ENCODE data around the gene SEC24D.

DNA sequence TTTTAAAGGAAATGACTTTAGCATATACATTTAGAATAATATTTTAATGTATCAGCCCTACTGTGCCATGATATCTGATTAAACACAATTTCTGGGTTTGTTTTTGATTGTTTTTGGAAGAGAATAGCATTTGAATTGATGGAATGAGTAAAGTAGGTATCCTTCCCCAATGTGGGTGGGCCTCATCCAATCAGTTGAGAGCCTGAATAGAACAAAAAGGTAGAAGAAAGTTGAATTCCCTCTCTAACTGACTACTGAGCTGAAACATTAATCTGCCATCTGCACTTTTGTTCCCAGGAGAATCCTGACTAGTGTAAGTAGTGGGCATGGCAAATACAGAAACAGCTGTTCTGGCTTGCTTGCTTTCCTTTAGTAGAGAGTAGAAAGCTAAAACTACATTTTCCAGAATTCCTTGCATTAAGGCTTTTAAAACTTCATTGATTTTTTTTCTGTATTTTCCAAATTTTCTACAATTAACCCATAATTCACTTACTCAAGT, 9.7 kb upstream of the SEC24D start:
- TF ChIP-seq EZH2 (IDR thresholded peaks at IDR 0.05; ENCODE audit: borderline replicate concordance, low read depth, low read length, poor library complexity, severe bottlenecking) (no peak), CTCF (conservative IDR thresholded peaks at IDR 0.05; ENCODE audit: low read depth, low read length) (no peak)

All from A673 (cell line).